Measurements from ENCODE around the gene CHST4.
"Not testable (repeated sequence)": the region's sequence is repeated elsewhere in the genome, so short reads cannot be mapped to it uniquely, and the experiment has no call there.

The CHST4 gene

GRCh38 chr16:71555230-71555891, 29.1 kb downstream of the CHST4 start:
- Histone ChIP-seq H3K27me3 (ENCODE audit: control insufficient read depth, insufficient read depth, low read length) (no peaks in the 10 kb centered on the region), H3K4me1 (ENCODE audit: control insufficient read depth, insufficient read depth, low read length) (no peaks in the 10 kb centered on the region), H3K27ac (ENCODE audit: low read length) (no peak overlapping the region), H3K36me3 (ENCODE audit: control insufficient read depth, insufficient read depth, low read length) (no peaks in the 10 kb centered on the region), H3K4me3 (ENCODE audit: low read length) (no peak overlapping the region), H3K9me3 (ENCODE audit: control insufficient read depth, insufficient read depth, low read length) (no peaks in the 10 kb centered on the region)
- DNase-seq (ENCODE audit: low read depth, low spot score): no peak
- no CpG with 5 or more reads among the region's 1 CpG for WGBS (ENCODE audit: insufficient coverage, insufficient read length)

GRCh38 chr16:71557299-71557698, 31.1 kb downstream of the CHST4 start:
- no peaks in the 10 kb centered on the region for H3K36me3 ChIP-seq (ENCODE audit: control insufficient read depth, insufficient read depth, low read length)
- no peaks in the 10 kb centered on the region for H3K4me1 ChIP-seq (ENCODE audit: control insufficient read depth, insufficient read depth, low read length)
- no peaks in the 10 kb centered on the region; the same call in 1 of the 2 replicates for H3K9me3 ChIP-seq (ENCODE audit: control insufficient read depth, insufficient read depth, low read length)
- no peak for DNase-seq (ENCODE audit: low read depth, low spot score)
- H3K4me3 ChIP-seq (ENCODE audit: low read length): no peak overlapping the region
- H3K27ac ChIP-seq (ENCODE audit: low read length): no peak overlapping the region
- H3K27me3 ChIP-seq (ENCODE audit: control insufficient read depth, insufficient read depth, low read length): no peaks in the 10 kb centered on the region
- no CpG with 5 or more reads among the region's 3 CpGs for WGBS (ENCODE audit: insufficient coverage, insufficient read length)

- Histone ChIP-seq H3K27me3 (ENCODE audit: control insufficient read depth, insufficient read depth, low read length) (no peaks in the 10 kb centered on the region), H3K36me3 (ENCODE audit: control insufficient read depth, insufficient read depth, low read length) (no peaks in the 10 kb centered on the region), H3K27ac (ENCODE audit: low read length) (no peak overlapping the region), H3K9me3 (ENCODE audit: control insufficient read depth, insufficient read depth, low read length) (no peaks in the 10 kb centered on the region; the same call in 1 of the 2 replicates), H3K4me1 (ENCODE audit: control insufficient read depth, insufficient read depth, low read length) (no peaks in the 10 kb centered on the region), H3K4me3 (ENCODE audit: low read length) (no peak overlapping the region)
- DNase-seq (ENCODE audit: low read depth, low spot score): no peak
- 100% methylated on average over 1 of the region's 3 CpGs for WGBS (ENCODE audit: insufficient coverage, insufficient read length)
These were observed 31.8 kb downstream of the CHST4 start for GRCh38 chr16:71557954-71558582.

DNA sequence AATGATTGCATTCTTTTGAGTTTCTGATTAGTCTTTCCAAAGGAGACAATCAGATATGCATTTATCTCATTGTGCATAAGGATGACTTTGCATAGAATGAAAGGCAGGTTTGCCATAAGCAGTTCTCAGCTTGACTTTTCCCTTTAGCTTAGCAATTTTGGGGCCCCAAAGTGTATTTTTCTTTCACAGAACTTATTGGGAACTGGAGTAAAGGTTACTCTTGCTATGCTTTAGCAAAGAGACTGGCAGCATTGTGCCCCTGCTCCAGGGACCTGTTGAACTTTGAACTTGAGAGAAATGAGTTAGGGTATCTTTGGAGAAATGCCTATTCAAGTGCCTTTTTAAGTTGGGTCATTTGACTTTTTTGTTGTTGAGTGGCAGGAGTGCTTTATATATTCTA, 33.6 kb downstream of the CHST4 start:
- no peaks in the 10 kb centered on the region for H3K27me3 ChIP-seq (ENCODE audit: control insufficient read depth, insufficient read depth, low read length)
- H3K4me1 ChIP-seq (ENCODE audit: control insufficient read depth, insufficient read depth, low read length): no peaks in the 10 kb centered on the region; the same call in 1 of the 2 replicates
- H3K9me3 ChIP-seq (ENCODE audit: control insufficient read depth, insufficient read depth, low read length): no peaks in the 10 kb centered on the region; the same call in 1 of the 2 replicates
- H3K4me3 ChIP-seq (ENCODE audit: low read length): no peak overlapping the region
- no peak for DNase-seq (ENCODE audit: low read depth, low spot score)
- no peak overlapping the region for H3K27ac ChIP-seq (ENCODE audit: low read length)
- no peaks in the 10 kb centered on the region for H3K36me3 ChIP-seq (ENCODE audit: control insufficient read depth, insufficient read depth, low read length)

DNA sequence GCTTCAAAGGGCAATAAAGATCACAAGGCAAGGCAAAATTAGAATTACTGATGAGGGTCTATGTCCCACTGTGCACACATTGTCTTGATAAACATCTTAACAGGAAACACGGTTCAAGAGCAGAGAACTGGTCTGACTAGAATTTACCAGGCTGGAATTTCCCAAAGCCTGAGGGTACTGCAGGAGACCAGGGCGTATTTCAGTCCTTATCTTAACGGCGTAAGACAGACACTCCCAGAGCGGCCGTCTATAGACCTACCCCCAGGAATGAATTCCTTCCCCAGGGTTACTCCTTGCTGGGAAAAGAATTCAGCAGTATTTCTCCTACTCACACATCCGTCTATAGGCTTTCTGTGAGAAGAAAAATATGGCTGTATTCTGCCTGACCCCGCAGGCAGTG, 35.7 kb downstream of the CHST4 start:
- WGBS (ENCODE audit: insufficient coverage, insufficient read length): no CpG with 5 or more reads among the region's 8 CpGs
- not testable (repeated sequence) for H3K4me1 ChIP-seq (ENCODE audit: control insufficient read depth, insufficient read depth, low read length); H3K36me3 ChIP-seq (ENCODE audit: control insufficient read depth, insufficient read depth, low read length); H3K4me3 ChIP-seq (ENCODE audit: low read length); H3K27me3 ChIP-seq (ENCODE audit: control insufficient read depth, insufficient read depth, low read length); H3K9me3 ChIP-seq (ENCODE audit: control insufficient read depth, insufficient read depth, low read length); DNase-seq (ENCODE audit: low read depth, low spot score); H3K27ac ChIP-seq (ENCODE audit: low read length)

GRCh38 chr16:71562552-71562951, 36.3 kb downstream of the CHST4 start:
- no peak overlapping the region for H3K4me3 ChIP-seq (ENCODE audit: low read length)
- no peak for DNase-seq (ENCODE audit: low read depth, low spot score)
- no CpG with 5 or more reads among the region's 1 CpG for WGBS (ENCODE audit: insufficient coverage, insufficient read length)
- H3K27me3 ChIP-seq (ENCODE audit: control insufficient read depth, insufficient read depth, low read length): no peaks in the 10 kb centered on the region
- H3K4me1 ChIP-seq (ENCODE audit: control insufficient read depth, insufficient read depth, low read length): peaks cover 1% of the 10 kb centered on the region; the same call in 1 of the 2 replicates
- H3K36me3 ChIP-seq (ENCODE audit: control insufficient read depth, insufficient read depth, low read length): no peaks in the 10 kb centered on the region
- H3K27ac ChIP-seq (ENCODE audit: low read length): no peak overlapping the region
- no peaks in the 10 kb centered on the region; the same call in 1 of the 2 replicates for H3K9me3 ChIP-seq (ENCODE audit: control insufficient read depth, insufficient read depth, low read length)

- no peak for DNase-seq (ENCODE audit: low read depth, low spot score)
- Histone ChIP-seq H3K4me1 (ENCODE audit: control insufficient read depth, insufficient read depth, low read length) (peaks cover 1% of the 10 kb centered on the region; the same call in 1 of the 2 replicates), H3K27me3 (ENCODE audit: control insufficient read depth, insufficient read depth, low read length) (no peaks in the 10 kb centered on the region), H3K27ac (ENCODE audit: low read length) (no peak overlapping the region), H3K4me3 (ENCODE audit: low read length) (peak overlapping the region; percentile 55; the same call in 1 of the 2 replicates), H3K36me3 (ENCODE audit: control insufficient read depth, insufficient read depth, low read length) (no peaks in the 10 kb centered on the region), H3K9me3 (ENCODE audit: control insufficient read depth, insufficient read depth, low read length) (no peaks in the 10 kb centered on the region; the same call in 1 of the 2 replicates)
- WGBS (ENCODE audit: insufficient coverage, insufficient read length): no CpG with 5 or more reads among the region's 19 CpGs
These were observed 38.2 kb downstream of the CHST4 start for GRCh38 chr16:71564335-71564967.

DNA sequence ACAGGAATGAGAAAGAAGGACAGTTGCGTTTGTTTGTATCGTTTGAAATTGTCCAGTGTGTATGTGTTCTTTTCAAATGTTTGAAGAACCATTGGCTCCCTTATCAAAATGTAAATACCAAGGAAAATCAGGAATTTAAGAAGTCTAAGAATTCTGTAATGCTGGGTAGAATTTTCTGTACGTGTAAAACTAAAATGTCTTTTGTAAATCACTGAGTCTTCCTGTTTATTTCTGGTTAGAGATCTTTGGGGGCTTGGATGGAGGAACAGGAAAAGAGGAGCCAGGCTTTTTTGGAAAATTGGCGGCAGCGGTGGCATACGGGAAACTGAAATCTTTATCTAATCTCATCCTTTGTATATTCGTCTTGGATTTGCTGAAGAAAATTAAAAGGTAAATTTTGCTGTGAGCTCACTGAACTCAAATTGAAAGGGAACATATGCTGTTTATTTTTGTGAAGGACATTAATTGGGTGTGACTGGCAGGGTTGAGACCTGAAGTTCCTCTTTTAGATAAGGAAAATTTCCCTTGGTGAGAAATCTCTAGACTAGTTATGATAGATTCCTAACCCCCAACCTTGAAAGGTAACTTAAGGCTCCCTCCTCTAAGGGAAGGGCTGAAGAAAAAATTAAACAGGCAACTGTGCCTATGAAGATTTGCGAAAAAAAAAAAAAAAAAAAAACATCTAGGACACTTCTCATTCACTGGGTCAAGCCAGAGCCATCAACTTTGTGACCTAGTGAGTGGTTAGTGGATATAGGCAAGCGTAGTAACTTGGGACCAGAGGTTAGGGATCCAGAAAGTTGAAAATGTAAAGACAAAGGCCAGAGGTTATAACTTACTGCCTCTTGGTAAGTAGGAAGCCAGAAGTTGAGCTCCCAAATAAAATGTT, 39.8 kb downstream of the CHST4 start:
- H3K4me3 ChIP-seq (ENCODE audit: low read length): no peak overlapping the region
- no peaks in the 10 kb centered on the region for H3K36me3 ChIP-seq (ENCODE audit: control insufficient read depth, insufficient read depth, low read length)
- WGBS (ENCODE audit: insufficient coverage, insufficient read length): no CpG with 5 or more reads among the region's 9 CpGs
- no peaks in the 10 kb centered on the region for H3K27me3 ChIP-seq (ENCODE audit: control insufficient read depth, insufficient read depth, low read length)
- H3K4me1 ChIP-seq (ENCODE audit: control insufficient read depth, insufficient read depth, low read length): peaks cover 1% of the 10 kb centered on the region; the same call in 1 of the 2 replicates
- H3K27ac ChIP-seq (ENCODE audit: low read length): no peak overlapping the region
- DNase-seq (ENCODE audit: low read depth, low spot score): no peak
- H3K9me3 ChIP-seq (ENCODE audit: control insufficient read depth, insufficient read depth, low read length): no peaks in the 10 kb centered on the region; the same call in 1 of the 2 replicates

DNA sequence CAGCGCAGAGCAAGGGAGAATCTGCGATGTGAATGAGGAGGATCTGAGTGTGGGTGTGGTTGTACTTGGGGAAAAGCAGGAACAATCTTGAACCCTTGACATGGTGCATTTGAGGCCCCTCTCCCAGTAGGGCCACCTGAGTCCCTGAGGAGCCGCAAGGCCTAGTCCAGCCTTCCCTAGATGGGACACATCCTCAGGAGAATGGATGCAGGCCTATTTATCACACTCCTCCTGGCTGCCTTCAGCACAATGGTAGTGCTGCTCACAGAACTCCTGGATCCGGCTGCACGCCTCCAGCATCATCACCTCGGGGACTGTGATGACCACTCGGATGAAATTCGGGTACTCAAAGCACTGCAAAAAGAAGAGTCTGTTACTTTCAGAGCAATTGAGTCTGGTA, 41.7 kb downstream of the CHST4 start:
- Histone ChIP-seq H3K4me1 (ENCODE audit: control insufficient read depth, insufficient read depth, low read length) (peaks cover 1% of the 10 kb centered on the region; the same call in 1 of the 2 replicates), H3K27me3 (ENCODE audit: control insufficient read depth, insufficient read depth, low read length) (no peaks in the 10 kb centered on the region), H3K36me3 (ENCODE audit: control insufficient read depth, insufficient read depth, low read length) (no peaks in the 10 kb centered on the region), H3K4me3 (ENCODE audit: low read length) (no peak overlapping the region), H3K27ac (ENCODE audit: low read length) (no peak overlapping the region), H3K9me3 (ENCODE audit: control insufficient read depth, insufficient read depth, low read length) (no peaks in the 10 kb centered on the region)
- no peak for DNase-seq (ENCODE audit: low read depth, low spot score)
- WGBS (ENCODE audit: insufficient coverage, insufficient read length): no CpG with 5 or more reads among the region's 8 CpGs

DNA sequence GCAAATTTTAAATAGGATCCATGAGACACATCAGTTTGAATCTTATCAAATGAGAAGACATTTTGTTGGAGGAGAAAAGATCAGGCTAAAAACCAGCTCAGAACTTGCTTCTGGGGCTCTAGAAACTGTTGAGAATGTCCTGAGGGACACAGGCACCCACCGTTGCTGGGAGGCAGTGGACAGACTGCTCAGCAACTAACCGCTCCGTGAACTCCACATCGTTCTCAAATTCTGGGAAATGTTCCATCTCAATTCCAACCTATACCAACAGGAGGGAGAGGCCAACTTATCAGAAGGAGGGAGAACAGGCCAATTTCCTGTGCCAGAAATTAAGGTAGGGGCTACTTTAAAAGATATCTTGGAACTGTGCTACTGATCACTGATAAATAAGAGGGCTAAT, 42.3 kb downstream of the CHST4 start:
- no peak for DNase-seq (ENCODE audit: low read depth, low spot score)
- WGBS (ENCODE audit: insufficient coverage, insufficient read length): no CpG with 5 or more reads among the region's 4 CpGs
- no peaks in the 10 kb centered on the region for H3K36me3 ChIP-seq (ENCODE audit: control insufficient read depth, insufficient read depth, low read length)
- H3K4me1 ChIP-seq (ENCODE audit: control insufficient read depth, insufficient read depth, low read length): peaks cover 1% of the 10 kb centered on the region; the same call in 1 of the 2 replicates
- H3K9me3 ChIP-seq (ENCODE audit: control insufficient read depth, insufficient read depth, low read length): no peaks in the 10 kb centered on the region
- H3K27me3 ChIP-seq (ENCODE audit: control insufficient read depth, insufficient read depth, low read length): no peaks in the 10 kb centered on the region
- H3K4me3 ChIP-seq (ENCODE audit: low read length): no peak overlapping the region
- H3K27ac ChIP-seq (ENCODE audit: low read length): no peak overlapping the region

All from iPS DF 6.9 (cell line).